ENCODE results near the gene CAMLG.
"Not testable (repeated sequence)": the region's sequence is repeated elsewhere in the genome, so short reads cannot be mapped to it uniquely, and the experiment has no call there.

The CAMLG gene

DNA sequence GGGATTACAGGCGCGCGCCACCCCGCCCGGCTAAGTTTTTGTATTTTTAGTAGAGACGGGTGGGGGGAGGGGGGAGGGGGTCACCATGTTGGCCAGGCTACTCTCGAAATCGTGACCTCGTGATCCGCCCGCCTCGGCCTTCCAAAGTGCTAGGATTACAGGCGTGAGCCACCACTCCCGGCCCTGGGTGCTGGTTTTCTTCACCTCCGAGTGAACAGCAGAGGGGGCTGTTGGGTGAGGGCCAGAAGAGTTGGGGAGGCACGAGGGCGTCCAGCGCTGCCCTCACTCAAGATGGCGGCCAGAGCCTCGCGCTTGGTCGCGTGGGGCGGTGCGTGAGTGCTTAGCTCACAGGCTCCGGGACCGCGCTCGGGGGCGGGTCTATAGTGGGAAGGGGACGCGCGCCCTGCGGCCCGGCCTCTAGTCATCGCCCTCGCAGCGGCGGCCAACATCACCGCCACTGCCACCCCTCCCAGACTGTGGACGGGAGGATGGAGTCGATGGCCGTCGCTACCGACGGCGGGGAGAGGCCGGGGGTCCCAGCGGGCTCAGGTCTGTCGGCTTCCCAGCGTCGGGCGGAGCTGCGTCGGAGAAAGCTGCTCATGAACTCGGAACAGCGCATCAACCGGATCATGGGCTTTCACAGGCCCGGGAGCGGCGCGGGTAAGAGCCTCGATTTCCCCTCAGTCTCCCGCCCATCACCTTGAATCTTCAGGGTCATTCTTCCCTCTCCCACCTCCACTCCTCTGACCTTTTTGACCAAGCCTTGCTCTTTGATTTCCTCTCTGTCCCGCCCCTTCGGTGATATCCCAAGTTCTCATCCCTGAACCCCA lies at the start of gene CAMLG:
Gene CAMLG (plus strand): TSS at position 416 of the 830 bp plus-strand sequence. CDS start 73 bp downstream, at position 489.
- DNase-seq = peak; percentile 96

DNA sequence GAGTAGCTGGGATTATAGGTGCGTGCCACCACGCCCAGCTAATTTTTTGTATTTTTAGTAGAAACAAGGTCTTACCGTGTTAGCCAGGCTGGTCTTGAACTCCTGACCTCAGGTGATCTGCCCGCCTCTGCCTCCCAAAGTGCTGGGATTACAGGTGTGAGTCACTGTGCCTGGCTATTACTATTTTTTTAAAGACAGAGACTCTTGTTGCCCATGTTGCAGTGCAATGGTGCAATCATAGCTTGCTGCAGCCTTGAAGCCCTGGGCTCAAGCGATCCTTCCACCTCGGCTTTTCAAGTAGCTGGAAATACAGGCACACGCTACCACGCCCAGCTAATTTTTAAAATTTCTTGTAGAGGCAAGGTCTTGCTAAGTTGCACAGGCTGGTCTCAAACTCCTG lies 48.2 kb upstream of the CAMLG start:
- not testable (repeated sequence) for DNase-seq

DNA sequence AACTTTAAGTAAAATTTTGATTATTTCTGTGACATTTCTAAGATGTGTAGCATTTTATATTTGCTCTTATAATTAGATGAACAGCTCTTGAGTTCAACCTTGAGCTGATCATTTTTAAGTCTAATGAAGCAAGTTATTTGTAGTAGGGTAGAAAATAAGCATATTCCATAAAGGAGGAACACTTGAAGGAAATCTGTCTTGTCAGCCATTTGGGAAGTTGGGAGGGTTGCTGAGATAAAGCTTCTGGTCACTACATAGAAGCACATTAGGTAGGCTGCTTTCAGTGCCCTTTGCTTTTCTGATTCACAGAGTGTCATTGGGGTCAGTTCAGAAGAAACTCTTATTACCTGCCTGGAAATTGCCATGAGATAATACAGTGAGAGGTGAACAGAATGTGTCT lies 45.6 kb upstream of the CAMLG start:
- no peak for DNase-seq

DNA sequence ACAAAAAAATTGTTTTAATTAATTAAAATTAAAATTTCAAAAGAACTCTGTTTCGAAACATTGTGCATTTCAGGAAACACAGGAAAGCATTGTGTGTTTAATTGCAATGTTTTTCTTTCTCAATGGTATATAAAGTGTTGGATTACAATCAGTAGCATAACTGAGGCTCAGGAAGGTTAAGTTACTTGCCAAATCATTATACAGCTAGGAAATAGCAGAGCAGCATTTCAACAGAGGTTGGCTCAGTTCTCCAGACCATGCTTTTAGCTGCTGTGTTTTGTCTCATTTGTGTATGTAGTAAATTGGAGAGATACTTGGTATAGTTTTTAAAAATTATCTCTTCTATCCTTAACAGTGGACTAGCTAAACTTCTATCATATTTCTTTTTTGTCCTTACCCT lies 30.0 kb upstream of the CAMLG start:
- no peak for DNase-seq

DNA sequence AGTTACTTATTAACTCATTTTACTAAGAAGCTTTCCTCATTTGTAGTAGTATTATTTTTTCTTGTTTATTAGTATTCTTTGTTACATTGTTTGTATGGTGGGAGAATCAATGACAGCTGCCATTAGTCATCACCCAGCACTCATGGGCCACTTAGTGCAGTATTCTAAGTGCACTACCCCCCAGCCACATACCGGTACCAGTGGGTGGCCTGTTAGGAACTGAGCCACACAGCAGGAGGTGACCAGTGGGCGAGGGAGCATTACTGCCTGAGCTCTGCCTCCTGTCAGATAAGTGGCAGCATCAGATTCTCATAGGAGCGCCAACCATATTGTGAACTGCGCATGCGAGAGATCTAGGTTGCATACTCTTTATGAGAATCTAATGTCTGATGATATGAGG lies 24.2 kb upstream of the CAMLG start:
- DNase-seq = no peak

DNA sequence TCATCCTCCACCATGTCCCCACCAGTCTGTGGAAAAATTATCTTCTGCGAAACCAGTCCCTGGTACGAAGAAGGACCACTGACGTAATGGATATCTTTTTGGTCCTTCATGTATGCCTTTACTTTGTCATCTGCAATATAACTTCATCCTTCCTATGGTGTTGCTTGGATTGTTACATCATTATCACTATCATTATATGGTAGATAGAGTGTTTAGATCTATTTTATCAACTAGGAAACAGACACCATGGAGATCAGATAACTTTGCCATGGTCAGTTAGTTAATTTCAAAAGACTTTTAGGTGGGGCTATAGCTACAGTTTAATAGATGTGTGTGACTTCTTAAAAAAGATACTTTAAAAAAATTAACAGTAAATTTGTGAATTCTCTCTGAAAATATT lies 23.8 kb upstream of the CAMLG start:
- no peak for DNase-seq

DNA sequence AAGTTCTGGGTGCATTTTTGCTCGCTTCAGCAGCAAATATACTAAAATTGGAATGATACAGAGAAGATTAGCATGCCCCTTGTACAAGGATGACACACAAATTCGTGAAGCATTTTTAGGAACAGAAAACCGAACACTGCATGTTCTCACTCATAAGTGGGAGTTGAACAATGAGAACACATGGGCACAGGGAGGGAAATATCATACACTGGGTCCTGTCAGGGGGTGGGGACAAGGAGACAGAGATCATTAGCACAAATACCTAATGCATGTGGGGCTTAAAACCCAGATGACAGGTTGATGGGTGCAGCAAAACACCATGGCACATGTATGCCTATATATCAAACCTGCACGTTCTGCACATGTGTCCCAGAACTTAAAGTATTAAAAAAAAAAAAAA lies 22.9 kb upstream of the CAMLG start:
- not testable (repeated sequence) for DNase-seq

DNA sequence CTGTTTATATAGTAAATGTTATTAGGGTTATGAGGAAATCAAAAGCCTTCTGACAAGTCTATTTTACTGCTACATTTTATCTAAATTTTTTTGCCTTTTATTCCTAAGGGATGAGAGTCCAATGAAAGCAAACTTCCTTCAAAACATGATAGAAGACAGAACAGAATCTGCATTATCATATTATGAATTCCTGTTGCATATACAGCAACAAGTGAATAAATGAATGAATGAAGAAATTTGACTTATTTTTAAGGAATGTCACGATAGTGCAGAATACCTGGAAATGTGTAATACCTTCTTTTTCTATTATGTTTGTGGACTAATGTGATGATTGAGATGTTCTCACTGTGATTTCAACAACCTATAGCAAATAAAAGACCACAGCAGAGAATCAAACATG lies 13.5 kb upstream of the CAMLG start:
- DNase-seq = no peak

DNA sequence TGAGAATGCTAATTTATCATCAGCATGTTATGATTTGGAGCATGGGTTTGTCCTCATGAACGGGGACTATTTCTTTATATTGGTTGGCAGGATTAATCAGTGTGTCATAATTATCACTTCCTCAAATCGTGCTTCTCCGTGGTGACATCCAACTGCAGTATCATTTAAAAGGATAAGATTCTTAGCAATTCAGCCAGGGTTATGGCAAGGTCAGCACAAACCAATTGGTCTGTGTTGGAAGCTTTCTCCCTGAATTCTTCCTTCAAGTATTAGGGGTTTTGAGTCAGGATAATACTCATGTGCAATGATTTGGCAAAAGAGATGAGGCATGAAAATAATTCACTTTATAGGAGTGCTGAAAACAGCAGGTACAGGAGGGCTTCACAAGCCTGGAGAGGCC lies 5.5 kb upstream of the CAMLG start:
- DNase-seq = no peak

DNA sequence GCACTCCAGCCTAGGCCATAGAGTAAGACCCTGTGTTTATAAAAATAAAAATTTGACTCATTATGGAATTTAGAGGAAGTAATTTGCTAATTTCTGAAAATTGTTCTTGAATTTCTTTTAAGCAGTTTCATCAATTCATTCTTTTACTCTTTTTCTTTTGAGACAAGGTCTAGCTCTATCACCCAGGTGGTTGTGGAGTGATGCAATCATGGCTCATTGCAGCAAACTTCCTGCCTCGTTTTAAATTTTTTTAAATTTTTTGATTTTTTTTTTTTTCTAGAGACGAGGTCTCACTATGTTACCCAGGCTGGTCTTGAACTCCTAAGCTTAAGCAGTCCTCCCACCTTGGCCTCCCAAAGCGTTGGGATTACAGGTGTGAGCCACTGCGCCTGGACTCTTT lies 3.1 kb upstream of the CAMLG start:
- no peak for DNase-seq

DNA sequence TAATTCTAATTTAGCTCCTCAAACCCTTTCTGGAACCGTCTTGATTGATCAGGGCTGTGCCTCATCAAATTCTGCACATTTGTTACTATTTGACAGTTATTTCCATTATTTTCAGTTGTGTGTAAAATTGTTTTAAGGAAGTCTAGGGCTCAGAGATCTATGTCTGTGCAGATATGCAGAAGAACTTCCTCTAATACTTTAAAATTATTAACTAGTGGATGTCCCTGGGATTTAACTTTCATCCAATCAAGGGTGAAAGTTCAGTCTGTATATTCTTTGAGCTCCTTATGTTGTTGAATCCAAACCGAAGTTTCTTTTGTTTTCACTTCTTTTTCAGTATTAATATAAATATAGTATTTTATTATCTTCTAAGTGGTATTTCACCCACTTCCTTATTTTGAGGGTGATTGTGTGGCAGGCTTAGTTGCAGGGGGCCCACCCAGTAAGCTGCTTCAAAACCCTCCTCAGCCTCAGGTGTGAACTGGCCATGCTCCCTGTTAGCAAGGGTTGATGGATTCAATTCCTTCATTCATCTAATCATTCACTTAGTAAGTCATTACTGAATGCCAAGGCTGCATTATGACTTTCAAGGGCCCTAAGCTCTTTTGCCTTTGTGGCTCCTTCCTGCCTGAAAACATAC lies 2.1 kb upstream of the CAMLG start:
- no peak for DNase-seq

DNA sequence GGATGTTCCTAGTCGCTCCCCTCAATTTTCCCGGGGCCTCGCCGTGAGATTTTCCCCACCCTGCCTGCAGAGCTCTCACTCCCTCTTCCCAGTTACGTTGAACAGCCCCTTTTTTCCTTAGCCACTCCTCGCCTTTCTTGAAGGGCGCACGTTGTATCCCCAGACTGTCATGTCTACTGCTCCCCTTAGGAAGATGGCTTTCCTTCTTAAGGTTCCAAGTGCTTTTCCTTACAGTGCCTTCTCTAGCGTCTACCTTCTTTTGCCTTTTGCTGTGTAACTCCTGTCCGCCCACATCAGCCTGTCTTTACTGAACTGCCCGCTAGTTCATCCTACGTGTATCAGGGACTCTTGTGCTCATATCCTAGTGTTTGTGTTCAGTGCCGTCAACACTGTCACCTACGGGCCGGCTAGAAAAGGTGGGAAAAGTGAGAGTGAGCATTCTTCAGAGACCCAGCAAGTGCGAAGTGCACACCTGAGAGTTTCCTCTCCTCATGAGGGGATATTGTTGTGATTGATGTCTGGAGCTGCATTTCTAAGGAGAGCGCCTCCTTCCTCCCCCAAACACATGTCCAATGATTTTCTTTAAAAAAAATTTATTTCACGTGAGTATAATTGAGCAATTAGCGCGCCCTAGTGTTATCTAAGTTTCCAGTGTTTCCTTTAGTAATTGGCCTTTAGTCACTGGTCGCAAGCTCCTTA lies 764 bp downstream of the CAMLG start:
- DNase-seq = no peak

DNA sequence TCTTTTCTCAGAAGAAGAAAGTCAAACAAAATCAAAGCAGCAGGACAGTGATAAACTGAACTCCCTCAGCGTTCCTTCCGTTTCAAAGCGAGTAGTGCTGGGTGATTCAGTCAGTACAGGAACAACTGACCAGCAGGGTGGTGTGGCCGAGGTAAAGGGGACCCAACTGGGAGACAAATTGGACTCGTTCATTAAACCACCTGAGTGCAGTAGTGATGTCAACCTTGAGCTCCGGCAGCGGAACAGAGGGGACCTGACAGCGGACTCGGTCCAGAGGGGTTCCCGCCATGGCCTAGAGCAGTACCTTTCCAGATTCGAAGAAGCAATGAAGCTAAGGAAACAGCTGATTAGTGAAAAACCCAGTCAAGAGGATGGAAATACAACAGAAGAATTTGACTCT lies 2.7 kb downstream of the CAMLG start:
- DNase-seq = no peak

DNA sequence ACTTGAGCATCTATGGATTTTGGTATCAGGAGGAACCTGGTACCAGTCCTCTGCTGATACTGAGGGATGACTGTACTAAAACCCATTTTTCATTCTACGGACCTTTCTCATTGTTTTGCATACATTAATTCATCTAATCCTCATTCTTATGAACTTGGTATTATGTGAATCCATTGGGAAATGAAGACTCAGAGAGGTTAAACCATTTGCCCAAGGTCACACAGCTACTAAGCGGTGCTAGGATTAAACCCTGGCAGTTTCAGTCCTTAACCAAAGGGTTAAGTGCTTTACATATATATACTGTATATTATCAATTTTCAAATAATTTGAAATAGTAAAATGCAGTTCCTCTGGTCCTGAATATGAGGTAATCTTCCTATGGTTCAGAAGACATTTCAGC lies 3.8 kb downstream of the CAMLG start:
- DNase-seq = no peak

DNA sequence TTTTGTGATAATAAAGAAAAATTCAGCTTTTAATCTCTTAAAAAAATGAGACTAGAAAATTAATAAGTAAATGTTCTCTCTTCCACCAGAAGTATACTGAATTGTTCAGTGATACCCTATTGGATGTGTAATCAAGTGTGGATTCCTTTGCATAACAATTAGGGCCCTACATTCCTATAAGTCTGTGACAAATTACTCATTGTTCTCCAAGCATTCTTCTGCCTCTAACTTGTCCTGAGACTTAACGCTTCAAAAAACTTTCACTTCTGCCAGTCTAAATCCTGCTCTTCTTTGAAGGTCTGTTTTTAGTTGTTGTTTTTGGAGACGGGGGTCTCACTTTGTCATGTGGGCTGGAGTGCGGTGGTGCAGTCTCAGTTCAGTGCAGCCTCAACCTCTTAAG lies 11.1 kb downstream of the CAMLG start:
- no peak for DNase-seq

DNA sequence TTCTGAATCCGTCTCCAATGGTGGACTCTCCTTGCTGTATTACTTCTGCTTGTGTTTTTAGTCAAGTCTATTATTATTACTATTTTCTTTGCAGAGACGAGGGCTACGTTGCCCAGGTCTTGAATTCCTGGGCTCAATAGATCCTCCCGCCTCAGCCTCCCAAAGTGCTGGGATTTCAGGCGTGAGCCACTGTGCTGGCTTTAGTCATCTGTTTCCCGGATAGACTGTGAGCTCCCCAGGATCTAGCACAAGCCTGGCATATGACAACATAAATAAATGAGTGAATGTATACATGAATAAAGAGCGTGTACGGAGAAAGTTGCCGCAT lies 19.8 kb downstream of the CAMLG start:
- DNase-seq = no peak

DNA sequence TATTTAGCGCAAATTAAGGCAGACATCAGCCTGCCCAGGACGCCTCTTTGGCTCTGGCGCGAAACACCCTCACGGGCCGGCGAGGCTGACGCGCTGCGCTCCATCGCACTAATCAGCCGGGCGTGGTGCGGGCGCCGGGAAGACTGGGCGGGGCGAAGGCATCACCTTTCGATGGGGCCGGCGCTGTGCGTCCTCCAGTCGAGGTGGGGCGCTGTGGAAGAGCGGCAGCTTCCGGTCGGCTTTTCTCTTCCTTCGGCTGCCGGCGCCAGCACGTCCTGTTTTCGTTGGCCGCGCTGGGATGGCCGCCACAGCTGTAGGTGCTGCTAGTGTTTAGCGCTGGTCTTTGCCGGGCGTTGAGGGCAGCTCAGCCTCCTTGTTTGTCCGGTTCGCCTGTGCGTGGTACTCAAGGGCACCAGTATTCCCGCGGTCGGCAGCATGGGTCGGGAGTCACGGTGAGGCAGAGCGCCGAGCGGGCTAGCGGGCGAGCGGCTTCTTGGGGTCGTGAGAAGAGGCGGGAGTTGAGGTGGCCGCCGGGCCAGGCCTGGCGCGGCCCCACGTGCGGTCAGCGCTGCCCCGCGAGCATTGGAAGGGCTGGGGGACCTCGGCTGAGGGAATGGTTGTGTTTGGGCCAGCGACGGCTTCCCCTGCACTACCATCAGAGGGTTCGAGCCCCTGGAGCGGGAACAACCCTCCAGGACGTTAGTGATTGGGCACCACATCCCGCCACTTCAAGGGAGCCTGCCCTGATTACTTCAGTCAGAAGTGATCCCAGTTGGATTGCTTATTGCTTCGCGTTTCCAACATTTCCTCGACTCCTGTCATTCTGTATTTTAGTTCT lies 20.4 kb downstream of the CAMLG start, which contains the start of gene DDX46:
Gene DDX46 (plus strand): TSS at position 276 of the 838 bp plus-strand sequence. CDS start 160 bp downstream, at position 436.
- peak; percentile 90 for DNase-seq

DNA sequence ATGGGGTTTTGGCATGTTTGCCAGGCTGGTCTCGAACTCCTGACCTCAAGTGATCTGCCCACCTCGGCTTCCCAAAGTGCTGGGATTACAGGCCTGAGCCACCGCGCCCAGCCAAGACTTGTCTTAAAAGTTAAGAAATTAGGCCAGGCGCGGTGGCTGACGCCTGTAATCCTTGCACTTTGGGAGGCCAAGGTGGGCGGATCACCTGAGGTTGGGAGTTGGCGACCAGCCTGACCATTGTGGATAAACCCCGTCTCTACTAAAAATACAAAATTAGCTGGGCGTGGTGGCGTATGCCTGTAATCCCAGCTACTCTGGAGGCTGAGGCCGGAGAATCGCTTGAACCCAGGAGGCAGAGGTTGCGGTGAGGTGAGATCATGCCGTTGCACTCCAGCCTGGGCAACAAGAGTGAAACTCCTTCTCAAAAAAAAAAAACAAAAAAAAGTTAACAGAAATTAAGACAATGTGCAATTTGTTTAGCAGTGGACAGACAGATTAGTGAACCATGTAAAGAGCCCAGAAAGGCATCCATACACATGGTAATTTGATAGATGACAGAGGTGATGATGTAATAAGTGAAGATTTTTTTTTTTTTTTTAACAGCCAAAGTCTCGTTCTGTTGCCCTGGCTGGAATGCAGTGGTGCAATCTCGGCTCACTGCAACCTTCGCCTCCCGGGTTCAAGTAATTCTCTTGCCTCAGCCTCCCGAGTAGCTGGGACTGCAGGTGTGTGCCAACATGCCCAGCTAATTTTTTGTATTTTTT lies 29.4 kb downstream of the CAMLG start:
- DNase-seq = not testable (repeated sequence)

DNA sequence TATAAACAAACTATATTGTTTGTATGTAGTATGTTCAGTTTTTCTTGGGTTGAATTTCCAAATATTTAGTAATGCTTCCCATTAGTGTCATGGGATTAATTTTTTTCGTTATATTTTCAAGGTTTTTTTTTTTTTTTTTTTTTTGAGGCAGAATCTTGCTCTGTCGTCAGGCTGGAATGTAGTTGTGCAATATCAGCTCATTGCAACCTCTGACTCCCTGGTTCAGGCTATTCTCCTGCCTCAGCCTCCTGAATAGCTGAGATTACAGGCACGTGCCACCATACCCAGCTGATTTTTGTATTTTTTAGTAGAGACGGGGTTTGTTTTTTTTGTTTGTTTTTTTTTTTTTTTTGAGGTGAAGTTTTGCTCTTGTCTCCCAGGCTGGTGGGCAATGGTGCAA lies 30.9 kb downstream of the CAMLG start:
- DNase-seq = no peak

DNA sequence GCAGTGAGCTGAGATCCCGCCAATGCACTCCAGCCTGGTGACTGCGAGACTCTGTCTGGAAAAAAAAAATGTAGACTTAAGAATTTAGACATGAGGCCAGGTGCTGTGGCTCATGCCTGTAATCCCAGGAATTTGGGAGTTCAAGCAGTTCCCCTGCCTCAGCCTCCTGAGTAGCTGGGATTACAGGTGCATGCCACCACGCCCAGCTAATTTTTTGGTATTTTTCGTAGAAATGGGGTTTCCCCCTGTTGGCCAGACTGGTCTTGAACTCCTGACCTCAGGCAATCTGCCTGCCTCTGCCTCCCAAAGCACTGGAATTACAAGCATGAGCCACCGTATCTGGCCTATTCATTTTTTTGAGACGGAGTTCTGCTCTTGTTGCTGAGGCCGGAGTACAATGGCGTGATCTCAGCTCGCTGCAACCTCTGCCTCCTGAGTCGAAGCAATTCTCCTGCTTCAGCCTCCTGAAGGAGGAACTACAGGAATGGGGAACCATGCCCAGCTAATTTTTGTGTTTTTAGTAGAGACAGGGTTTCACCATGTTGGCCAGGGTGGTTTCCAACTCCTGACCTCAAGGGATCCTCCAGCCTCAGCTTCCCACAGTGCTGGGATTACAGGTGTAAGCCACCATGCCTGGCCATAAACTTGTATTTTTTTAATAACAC lies 34.2 kb downstream of the CAMLG start:
- no peak for DNase-seq

DNA sequence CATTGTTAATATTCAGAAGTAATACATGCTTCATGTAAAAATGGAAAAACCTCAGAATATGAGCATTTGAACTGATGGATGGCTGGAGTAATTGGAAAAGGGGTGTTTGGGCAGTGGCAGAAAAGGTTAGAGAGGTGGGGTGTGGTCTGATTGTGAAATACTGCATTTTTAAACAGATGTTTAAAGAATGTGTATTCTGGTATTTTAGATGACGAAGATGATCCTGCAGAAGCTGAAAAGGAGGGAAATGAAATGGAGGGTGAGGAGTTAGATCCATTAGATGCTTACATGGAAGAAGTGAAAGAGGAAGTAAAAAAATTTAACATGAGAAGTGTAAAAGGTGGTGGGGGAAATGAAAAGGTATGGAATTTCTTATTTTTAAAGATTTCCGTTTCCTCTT lies 39.0 kb downstream of the CAMLG start:
- no peak for DNase-seq
